Fibroblast of skin of right quadriceps (primary cell): ENCODE data around the gene YIPF4.
"Not testable (repeated sequence)": the region's sequence is repeated elsewhere in the genome, so short reads cannot be mapped to it uniquely, and the experiment has no call there.

ENCODE experiments used
- DNase-seq: peaks from one replicate; pipeline ENCODE4 v3.0.0-alpha.2; 2013

Gene YIPF4

DNA sequence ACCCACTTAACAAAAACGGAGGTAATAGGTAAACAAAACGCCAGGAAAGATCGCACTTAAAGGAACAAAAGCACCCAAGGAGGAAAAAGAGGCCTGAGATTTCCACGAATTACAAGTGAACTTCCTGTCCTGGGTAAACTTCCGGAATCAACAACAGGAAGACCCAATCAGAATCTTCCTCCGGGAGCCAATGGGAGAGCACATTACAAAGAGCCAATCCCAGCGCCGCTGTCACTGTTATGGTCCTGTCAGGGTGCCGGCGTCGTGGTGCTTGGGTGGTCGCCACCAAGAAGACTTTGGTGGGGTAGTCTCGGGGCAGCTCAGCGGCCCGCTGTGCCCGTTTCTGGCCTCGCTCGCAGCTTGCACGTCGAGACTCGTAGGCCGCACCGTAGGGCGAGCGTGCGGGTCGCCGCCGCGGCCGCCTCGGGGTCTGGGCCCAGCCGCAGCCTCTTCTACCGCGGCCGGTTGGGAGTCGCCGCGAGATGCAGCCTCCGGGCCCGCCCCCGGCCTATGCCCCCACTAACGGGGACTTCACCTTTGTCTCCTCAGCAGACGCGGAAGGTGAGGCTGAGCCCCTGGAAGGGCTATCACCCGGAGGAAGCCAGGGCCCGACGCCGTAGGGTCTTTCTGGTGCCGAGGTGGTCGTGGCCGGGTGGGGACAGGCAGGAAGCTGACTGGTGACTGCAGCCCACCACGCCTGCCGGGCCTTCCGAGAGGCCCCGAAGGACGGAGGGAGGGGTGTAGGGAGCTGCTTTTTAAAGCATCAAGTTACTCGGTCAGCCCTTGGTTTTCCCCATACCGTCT is at the start of gene YIPF4:
Gene YIPF4 (plus strand): TSS at position 231 of the 804 bp plus-strand sequence. CDS start 252 bp downstream, at position 483.
- peak; percentile 94 for DNase-seq

DNA sequence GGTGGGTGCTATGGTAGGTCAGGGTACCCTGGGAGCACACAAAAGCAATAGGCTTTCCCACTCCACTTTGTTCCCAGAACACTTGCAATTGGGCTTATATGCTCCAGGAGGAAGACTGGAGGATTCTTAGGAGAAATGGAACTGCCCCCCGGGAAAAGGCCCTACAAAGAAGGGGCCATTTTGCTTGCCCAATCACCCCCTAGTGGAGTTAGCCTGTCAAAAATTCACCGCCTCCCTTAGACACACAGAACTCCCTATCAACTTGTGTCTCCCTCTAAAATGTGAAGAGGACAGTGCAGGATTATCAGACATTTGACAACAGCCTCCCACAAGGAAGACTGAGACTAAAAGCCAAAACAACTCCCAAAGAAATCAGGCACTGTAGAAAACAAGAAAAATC is 49.5 kb upstream of the YIPF4 start:
- no peak for DNase-seq

GRCh38 chr2:32229635-32230034 is 48.1 kb upstream of the YIPF4 start:
- DNase-seq, result no peak

DNA sequence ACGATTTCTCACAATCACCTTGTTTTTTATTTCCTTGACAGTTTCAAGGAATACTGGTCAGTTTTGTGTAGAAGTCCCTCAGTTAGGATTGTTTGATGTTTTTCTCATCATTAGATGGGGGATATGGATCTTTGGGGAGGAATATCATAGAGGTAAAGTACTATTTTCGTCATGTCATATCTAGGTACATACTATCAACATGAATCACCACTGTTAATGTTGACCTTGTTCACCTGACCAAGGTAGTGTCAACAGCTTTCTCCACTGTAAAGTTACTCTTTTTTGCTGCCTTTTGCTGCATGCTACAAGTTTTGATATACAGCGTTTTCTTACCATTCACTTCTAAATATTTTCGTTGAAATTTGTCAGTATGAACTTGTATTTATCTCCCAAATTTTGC is 45.7 kb upstream of the YIPF4 start:
- no peak for DNase-seq

DNA sequence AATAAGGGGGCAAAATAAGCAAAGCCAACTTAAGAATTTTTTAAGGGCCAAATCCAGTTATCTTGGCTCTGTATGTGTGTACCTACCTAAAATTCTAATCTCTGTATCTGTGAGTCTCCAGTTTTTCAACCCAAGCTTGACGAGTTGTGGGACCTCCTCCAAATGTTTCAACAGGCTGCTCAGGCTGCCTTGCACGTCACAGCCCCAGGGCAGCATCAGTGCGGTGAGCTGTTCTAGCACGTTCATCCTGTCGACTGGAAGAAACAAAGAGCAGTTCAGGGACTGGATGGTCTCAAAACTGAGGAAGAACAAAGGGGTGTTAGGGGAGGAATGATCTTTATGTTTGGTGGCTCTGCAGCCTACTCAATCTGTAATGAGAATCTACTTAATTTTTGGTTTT is 42.4 kb upstream of the YIPF4 start:
- DNase-seq, result no peak

- no peak for DNase-seq
Measured at GRCh38 chr2:32237488-32237887, 40.2 kb upstream of the YIPF4 start.

GRCh38 chr2:32237996-32238395 is 39.7 kb upstream of the YIPF4 start:
- DNase-seq, result no peak

- no peak for DNase-seq
Measured at GRCh38 chr2:32242331-32242730, 35.4 kb upstream of the YIPF4 start.

DNA sequence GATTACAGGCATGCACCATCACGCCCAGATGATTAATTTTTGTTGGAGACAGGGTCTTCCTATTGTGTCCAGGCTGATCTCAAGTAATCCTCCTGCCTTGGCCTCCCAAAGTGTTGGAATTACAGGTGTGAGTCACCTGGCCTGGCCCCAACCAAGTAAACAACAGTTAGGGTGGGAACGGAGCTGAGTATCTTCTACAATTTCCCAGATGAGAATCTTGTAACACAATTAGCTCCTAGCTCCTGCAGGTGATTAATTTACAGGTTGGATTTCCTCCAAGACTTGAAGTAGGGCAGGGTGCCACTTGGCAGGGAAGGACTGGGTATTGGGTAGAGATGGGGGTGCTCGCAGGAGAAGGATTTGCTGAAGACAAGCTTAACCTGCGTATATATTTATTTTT is 30.8 kb upstream of the YIPF4 start:
- DNase-seq, result no peak

DNA sequence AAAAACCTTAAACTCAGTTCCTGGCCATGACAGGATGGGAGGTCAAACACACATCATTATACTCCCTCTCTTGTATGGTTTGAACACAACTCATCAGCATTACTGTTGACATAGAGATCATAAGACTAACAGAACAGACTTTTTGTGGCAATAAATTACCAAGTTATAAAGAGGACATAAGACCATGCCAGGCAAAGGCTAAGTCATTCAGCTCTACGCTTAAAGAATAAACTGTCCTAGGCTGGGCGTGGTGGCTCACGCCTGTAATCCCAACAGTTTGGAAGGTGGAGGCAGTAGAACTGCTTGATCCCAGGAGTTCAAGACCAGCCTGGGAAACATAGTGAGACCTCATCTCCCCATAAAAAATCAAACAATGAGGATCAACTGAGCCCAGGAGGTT is 29.4 kb upstream of the YIPF4 start:
- no peak for DNase-seq

DNA sequence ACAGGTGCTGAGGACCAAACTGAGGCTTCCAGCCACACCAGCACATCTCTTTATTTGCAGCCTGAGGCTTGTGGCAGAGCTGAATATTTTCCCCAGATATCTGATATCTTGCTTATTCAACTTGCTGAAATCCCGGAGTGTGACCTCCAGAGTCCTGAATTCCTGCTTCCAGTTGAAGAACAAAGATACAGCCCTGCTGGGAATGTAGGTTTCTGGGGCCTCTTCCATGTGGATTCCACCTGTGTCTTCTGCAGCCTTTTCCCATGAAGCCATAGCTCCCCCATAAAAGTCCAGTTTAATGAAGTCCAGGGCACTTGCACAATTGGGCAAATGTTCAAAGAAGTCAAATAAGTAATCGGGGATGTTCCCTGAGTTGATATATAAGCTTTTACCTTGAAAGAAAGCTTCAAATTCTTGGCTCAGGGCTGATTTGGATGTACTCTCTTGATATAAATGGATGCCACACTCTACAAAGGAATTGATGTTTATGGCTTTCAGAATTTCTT is 27.9 kb upstream of the YIPF4 start:
- no peak for DNase-seq

DNA sequence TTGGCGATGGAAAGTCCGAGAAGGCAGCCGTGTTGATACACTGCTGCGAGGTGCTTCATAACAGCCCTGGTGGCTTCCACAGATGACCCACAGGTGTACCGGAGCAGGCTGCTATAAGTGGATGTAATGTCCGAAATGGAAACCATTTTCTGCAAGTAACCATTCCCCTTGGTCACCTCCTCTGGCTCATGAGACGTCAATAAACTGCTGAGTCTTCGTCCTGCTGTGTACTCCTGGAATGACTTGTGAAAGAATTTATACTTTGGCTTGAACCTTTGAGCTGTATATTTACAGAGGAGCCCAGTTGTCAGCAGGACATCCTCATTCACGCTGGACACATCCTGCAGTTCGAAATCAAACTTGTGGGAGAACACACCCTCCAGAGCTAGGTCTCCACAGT is 27.4 kb upstream of the YIPF4 start:
- no peak for DNase-seq

- DNase-seq, result no peak
Measured at GRCh38 chr2:32258242-32258641, 19.5 kb upstream of the YIPF4 start.

GRCh38 chr2:32260376-32260775 is 17.3 kb upstream of the YIPF4 start:
- DNase-seq, result no peak

DNA sequence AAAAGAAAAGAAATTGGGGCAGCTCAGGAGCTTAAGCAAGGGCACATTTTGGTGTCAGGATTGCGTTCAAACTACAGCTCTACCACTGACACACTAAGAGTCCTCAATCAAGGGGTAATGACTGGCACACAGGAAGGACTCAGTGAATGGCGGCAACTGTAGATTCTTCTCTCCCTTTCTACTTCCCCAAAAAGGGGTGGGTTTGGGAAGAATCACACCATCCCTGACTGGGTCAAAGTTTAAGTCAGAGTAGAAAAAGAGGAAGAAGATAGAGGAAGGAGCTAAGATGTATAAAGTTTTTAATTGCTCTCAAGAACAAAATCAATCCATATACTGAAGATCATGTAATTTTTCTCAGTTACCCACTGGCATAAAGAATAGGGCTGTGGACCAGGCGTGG is 15.6 kb upstream of the YIPF4 start:
- no peak for DNase-seq

- no peak for DNase-seq
Measured at GRCh38 chr2:32264422-32265105, 13.1 kb upstream of the YIPF4 start, which contains the start of gene NLRC4. TSS of gene NLRC4 (minus strand) at chr2:32264886. CDS start at chr2:32256775, 8,111 bp downstream.

DNA sequence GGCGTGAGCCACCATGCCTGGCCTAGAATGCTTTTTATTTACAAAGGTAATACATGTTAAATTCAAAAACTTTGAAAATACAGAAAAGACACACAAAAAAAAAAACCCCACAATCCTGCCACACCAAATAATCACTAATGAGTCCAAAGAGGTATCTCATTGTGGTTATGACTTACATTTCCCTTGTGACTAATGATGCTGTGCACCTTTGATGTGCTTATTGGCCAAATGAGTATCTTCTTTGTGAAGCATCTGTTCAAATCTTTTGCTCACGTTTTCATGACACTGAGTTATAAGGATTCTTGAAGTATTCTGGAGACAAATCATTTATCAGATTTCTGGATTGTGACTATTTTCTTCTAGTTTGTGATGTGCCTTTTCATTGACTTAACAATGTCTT is 6.6 kb upstream of the YIPF4 start:
- no peak for DNase-seq

DNA sequence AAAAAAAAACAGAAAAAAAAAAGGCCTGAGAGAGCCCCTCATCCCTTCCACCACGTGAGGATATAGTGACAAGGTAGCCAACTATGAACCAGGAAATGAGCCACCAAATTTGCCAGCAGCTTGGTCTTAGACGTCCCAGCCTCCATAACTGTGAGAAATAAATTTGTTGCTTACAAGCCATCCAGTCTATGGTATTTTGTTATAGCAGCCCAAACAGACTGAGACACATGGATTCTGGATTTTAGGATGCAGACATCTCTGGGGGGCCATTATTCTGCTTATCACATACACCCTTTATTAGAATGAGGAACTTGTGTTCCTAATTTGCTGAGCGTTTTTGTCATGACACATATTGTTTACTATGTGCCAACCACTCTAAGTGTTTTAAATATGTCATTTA is 5.4 kb upstream of the YIPF4 start:
- DNase-seq, result no peak

- no peak for DNase-seq
Measured at GRCh38 chr2:32274289-32274688, 3.4 kb upstream of the YIPF4 start.

DNA sequence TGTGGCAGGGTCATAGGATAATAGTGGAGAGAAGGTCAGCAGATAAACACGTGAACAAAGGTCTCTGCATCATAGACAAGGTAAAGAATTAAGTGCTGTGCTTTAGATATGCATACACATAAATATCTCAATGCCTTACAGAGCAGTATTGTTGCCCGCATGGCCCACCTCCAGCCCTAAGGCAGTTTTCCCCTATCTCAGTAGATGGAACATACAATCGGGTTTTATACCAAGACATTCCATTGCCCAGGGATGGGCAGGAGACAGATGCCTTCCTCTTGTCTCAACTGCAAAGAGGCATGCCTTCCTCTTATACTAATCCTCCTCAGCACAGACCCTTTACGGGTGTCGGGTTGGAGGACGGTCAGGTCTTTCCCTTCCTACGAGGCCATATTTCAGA is 1.9 kb upstream of the YIPF4 start:
- not testable (repeated sequence) for DNase-seq

DNA sequence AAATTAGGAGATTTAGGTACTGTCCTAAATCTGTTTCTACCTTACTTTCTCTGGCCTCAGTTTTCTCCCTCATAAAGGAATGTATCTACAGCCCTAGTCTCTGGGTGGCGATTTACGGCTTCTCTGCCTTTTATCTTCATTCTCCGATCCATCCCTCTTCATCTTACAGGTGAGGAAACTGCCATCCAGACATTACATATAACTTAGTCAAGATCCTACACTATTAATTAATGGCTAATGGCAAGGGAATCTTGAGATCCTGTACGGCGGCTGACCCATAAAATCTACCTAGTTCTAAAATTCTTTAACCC is 386 bp upstream of the YIPF4 start:
- no peak for DNase-seq

DNA sequence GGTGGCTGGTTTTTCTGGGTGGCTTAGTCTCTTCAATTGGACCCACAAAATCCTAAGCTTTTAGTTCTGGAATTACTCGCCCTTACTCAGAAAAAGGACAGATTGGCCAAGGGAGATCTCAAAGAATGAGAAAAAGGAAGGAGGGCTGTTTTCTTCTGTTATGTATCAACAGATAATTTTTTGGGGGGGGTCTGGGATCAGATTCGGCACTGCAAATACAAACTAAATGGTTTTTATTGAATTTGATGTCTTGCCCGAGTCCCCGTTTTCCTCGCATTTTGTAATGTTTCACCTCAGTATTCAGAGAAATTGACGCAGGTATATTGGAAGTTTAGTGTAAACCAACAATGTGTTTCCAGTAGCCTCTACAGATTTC is 762 bp downstream of the YIPF4 start:
- DNase-seq, result no peak

GRCh38 chr2:32284321-32284720 is 6.6 kb downstream of the YIPF4 start:
- no peak for DNase-seq

DNA sequence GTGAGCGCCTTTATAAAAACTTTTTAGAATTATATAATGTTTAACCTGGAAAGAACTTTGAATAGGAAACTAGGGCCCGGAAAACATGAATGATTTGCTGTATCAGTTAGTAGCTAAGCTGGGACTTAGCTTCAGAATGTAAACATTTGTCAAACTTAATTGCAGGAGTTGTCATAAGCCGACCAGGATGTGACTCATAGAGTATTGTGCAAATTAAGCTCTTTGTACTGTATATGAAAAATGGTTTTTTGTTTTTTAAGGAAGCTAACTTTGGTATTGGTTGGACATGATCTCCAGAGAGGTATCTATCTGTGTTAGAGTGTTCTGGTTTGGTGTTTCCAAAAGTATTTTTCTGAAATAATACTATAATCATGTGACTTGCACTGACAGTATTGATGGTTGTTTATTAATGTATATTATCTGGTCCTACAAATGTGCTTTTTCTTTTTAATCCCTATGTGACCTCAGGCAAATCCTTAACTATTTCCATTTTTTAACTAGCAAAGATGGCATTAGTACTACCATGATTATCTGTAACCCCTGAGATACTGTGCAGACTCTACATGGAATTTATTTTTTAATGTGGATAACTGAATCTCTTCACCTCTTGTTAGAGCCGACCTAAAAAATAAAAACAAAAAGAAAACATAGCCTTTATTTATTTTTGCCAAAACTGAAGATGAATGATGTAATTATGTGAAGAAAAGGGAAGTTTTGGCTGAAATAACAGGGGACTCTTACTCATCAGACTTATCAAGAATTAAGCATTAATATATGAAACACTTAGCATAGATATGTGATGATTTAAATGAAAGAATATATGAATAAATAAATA is 11.7 kb downstream of the YIPF4 start:
- peak; percentile 61 for DNase-seq
